ENCODE results near the gene PACS2.

- no peak for TF ChIP-seq CTCF (IDR thresholded peaks at IDR 0.05; ENCODE audit: insufficient read depth, low read length)
- TF ChIP-seq GABPA (IDR thresholded peaks at IDR 0.05; ENCODE audit: low read depth), result no peak
- no peak for TF ChIP-seq POLR2AphosphoS5 (IDR thresholded peaks at IDR 0.05; ENCODE audit: low read depth)
- no peak for TF ChIP-seq REST (IDR thresholded peaks at IDR 0.05; ENCODE audit: insufficient replicate concordance, low read depth)
Measured at GRCh38 chr14:105346200-105346533, 31.6 kb downstream of the PACS2 start.

Data from HL-60 (cell line).